PC-3 (cell line): ENCODE measurements around the gene NOP56. TPM values are rescaled to one million over a fixed set of nuclear protein-coding genes. Genes with fewer than 3 reads are reported as not detected.

Experiments used
- ATAC-seq: fragments of 200-7000 bp; cut with Tn5 transposase; 2 replicates; pipeline ENCODE4 v1.9.1; 2020; ENCODE audit warnings: mild to moderate bottlenecking, moderate library complexity
- BruUV-seq: library from RNA; stranded (reverse); fragments of 400-500 nt; replicated peaks from 2 replicates; lab custom pipeline; 2021; lab: Mats Ljungman, UMichigan
- CTCF ChIA-PET: fragments of 300-600 bp; sonication (Branson Sonifier 250); formaldehyde crosslinking; loops from one replicate; lab custom pipeline; 2022; ENCODE audit warnings: antibody characterized with exemption; lab: Charles Lee
- POLR2A ChIA-PET: fragments of 300-600 bp; sonication (Branson Sonifier 250); formaldehyde crosslinking; loops from one replicate; lab custom pipeline; 2022; ENCODE audit warnings: antibody characterized with exemption; ENCODE audit not compliant: unreplicated experiment; lab: Charles Lee
- DNase-seq: peaks from one replicate; pipeline ENCODE4 v3.0.0-alpha.2; 2015
- H2AFZ ChIP-seq: fragments of 300-600 bp; sonication (generic); 2 replicates; pipeline ENCODE4 v1.6.0; 2016; ENCODE audit warnings: antibody characterized with exemption, low read length
- H3F3A ChIP-seq: fragments of 300-600 bp; sonication (generic); one replicate; pipeline ENCODE4 v1.6.0; 2017; ENCODE audit warnings: antibody characterized with exemption, low read length, control low read depth, mild to moderate bottlenecking; ENCODE audit not compliant: unreplicated experiment
- H3K27ac ChIP-seq: fragments of 300-600 bp; sonication (generic); 2 replicates; pipeline ENCODE4 v1.5.1; 2016; ENCODE audit warnings: mild to moderate bottlenecking, low read length
- H3K27me3 ChIP-seq: fragments of 300-600 bp; sonication (generic); 2 replicates; pipeline ENCODE4 v1.6.1; 2016; ENCODE audit warnings: low read length, mixed read lengths
- H3K36me3 ChIP-seq: fragments of 300-600 bp; sonication (generic); 2 replicates; pipeline ENCODE4 v1.6.1; 2016; ENCODE audit warnings: low read depth, mixed run types, low read length, mixed read lengths
- H3K4me1 ChIP-seq: fragments of 300-600 bp; sonication (generic); 2 replicates; pipeline ENCODE4 v1.5.1; 2016; ENCODE audit warnings: low read length; ENCODE audit not compliant: insufficient read depth
- H3K4me2 ChIP-seq: fragments of 300-600 bp; sonication (generic); 2 replicates; pipeline ENCODE4 v1.6.0; 2016; ENCODE audit warnings: low read length
- H3K4me3 ChIP-seq: fragments of 300-600 bp; sonication (generic); 2 replicates; pipeline ENCODE4 v1.5.1; 2016; ENCODE audit warnings: mild to moderate bottlenecking, low read length, mixed read lengths
- H3K79me2 ChIP-seq: fragments of 300-600 bp; sonication (generic); 2 replicates; pipeline ENCODE4 v1.6.1; 2017; ENCODE audit warnings: low read length, mixed read lengths
- H3K9ac ChIP-seq: fragments of 300-600 bp; sonication (generic); 2 replicates; pipeline ENCODE4 v1.6.0; 2016; ENCODE audit warnings: mild to moderate bottlenecking, low read length
- H3K9me2 ChIP-seq: fragments of 300-600 bp; sonication (generic); replicated peaks from 2 replicates; pipeline ENCODE4 v1.6.1; 2016; ENCODE audit warnings: mixed run types, low read length, mixed read lengths
- H3K9me3 ChIP-seq: fragments of 300-600 bp; sonication (generic); 2 replicates; pipeline ENCODE4 v1.6.1; 2016; ENCODE audit warnings: low read length, mixed read lengths
- H4K20me1 ChIP-seq: fragments of 300-600 bp; sonication (generic); 2 replicates; pipeline ENCODE4 v1.6.1; 2016; ENCODE audit warnings: low read length, mixed read lengths
- EZH2 ChIP-seq: fragments of 300-600 bp; sonication (generic); IDR thresholded peaks from one replicate; pipeline ENCODE4 v1.6.1; 2017; ENCODE audit warnings: antibody characterized with exemption, mild to moderate bottlenecking, low read length; ENCODE audit not compliant: unreplicated experiment
- EZH2phosphoT487 ChIP-seq: fragments of 300-600 bp; sonication (generic); IDR thresholded peaks from 2 replicates; pipeline ENCODE4 v1.6.1; 2018; ENCODE audit warnings: mild to moderate bottlenecking, antibody characterized with exemption, low read length, borderline replicate concordance
- intact Hi-C: fragments of 100-400 bp; cut with micrococcal nuclease; formaldehyde crosslinking; loops from 2 replicates; pipeline ENCODE4 v1.9.0; 2023
- total RNA-seq: library from RNA; depleted of rRNA; stranded (reverse); fragments of >200 nt; gene quantifications from 2 replicates; pipeline ENCODE4 v1.2.3, GENCODE V29; 2014
- TF ChIP-seq, protein P1 (sequence below): fragments of 300-600 bp; sonication (generic); conservative IDR thresholded peaks from 2 replicates; pipeline ENCODE4 v1.5.1; 2017; ENCODE audit warnings: antibody characterized with exemption, low read depth, mild to moderate bottlenecking, low read length

NOP56 gene
- total RNA-seq, 1 experiment from 2014 or later, result 570 TPM

- CTCF ChIA-PET, result interaction anchor here (0.5 kb wide), 1 partner anchor 112 kb away, joined by 3 read pairs; no protein-coding TSS in a partner anchor
These were observed 19.1 kb upstream of the NOP56 start for GRCh38 chr20:2633381-2633780.

GRCh38 chr20:2637246-2637645, 15.2 kb upstream of the NOP56 start:
- no peak for ATAC-seq
- CTCF ChIA-PET, result no interaction called here
- Histone ChIP-seq H3K9me2 (no peaks in the 10 kb centered on the region), H3K27me3 (peaks cover 9% of the 10 kb centered on the region; the same call in 1 of the 2 replicates), H3K27ac (no peak overlapping the region), H3K4me2 (no peak overlapping the region), H3F3A (no peaks in the 10 kb centered on the region), H3K4me1 (no peaks in the 10 kb centered on the region), H3K4me3 (no peak overlapping the region), H3K9me3 (no peaks in the 10 kb centered on the region), H3K36me3 (no peaks in the 10 kb centered on the region), H2AFZ (no peak overlapping the region), H3K79me2 (no peaks in the 10 kb centered on the region), H3K9ac (no peak overlapping the region), H4K20me1 (no peaks in the 10 kb centered on the region)
- intact Hi-C loops, result no loop called here
- BruUV-seq, result no TSS peak
- TF ChIP-seq, protein P1, sequence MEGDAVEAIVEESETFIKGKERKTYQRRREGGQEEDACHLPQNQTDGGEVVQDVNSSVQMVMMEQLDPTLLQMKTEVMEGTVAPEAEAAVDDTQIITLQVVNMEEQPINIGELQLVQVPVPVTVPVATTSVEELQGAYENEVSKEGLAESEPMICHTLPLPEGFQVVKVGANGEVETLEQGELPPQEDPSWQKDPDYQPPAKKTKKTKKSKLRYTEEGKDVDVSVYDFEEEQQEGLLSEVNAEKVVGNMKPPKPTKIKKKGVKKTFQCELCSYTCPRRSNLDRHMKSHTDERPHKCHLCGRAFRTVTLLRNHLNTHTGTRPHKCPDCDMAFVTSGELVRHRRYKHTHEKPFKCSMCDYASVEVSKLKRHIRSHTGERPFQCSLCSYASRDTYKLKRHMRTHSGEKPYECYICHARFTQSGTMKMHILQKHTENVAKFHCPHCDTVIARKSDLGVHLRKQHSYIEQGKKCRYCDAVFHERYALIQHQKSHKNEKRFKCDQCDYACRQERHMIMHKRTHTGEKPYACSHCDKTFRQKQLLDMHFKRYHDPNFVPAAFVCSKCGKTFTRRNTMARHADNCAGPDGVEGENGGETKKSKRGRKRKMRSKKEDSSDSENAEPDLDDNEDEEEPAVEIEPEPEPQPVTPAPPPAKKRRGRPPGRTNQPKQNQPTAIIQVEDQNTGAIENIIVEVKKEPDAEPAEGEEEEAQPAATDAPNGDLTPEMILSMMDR, result no peak
- no peak for DNase-seq
- POLR2A ChIA-PET, result no interaction called here

More at GRCh38 chr20:2633381-2633780, 19.1 kb upstream of the NOP56 start:
- no peak for ATAC-seq
- H3K9me3 ChIP-seq, result no peaks in the 10 kb centered on the region
- H3K27ac ChIP-seq, result no peak overlapping the region
- no peaks in the 10 kb centered on the region for H4K20me1 ChIP-seq
- no peak for DNase-seq
- POLR2A ChIA-PET, result no interaction called here
- no peaks in the 10 kb centered on the region for H3K79me2 ChIP-seq
- no peaks in the 10 kb centered on the region for H3K4me1 ChIP-seq
- BruUV-seq, result no TSS peak
- H3K36me3 ChIP-seq, result no peaks in the 10 kb centered on the region
- intact Hi-C loops, result loop anchor here (5.0 kb wide), 1 partner anchor 106 kb away; no protein-coding TSS in a partner anchor
- no peak overlapping the region for H2AFZ ChIP-seq
- H3F3A ChIP-seq, result no peaks in the 10 kb centered on the region
- H3K27me3 ChIP-seq, result peaks cover 9% of the 10 kb centered on the region; the same call in 1 of the 2 replicates
- no peak overlapping the region for H3K4me3 ChIP-seq
- no peak overlapping the region for H3K4me2 ChIP-seq
- TF ChIP-seq, protein P1, result no peak
- TF ChIP-seq EZH2phosphoT487 (no peak), EZH2 (no peak)
- H3K9me2 ChIP-seq, result no peaks in the 10 kb centered on the region
- no peak overlapping the region for H3K9ac ChIP-seq

DNA sequence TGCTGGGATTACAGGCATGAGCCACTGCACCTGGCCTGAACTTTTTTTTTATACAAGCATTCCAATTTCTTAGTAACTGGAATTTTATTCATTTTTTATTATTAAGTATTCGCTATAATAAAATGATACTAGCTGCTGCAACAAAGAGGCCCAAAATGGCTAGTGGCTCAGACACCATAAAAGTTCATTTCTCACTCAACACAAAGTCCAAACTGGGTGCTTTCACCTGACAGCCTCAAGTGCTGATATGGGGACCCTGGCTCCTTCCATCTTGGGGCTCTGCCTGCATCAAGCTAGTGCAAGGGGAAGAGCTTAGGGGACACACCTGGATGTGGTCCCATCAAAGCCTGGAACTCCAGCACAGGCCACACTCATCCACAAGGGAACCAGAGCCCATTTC, 12.2 kb upstream of the NOP56 start:
- intact Hi-C loops, result no loop called here
- no peak overlapping the region for H3K9ac ChIP-seq
- H4K20me1 ChIP-seq, result no peaks in the 10 kb centered on the region
- no peaks in the 10 kb centered on the region for H3K9me2 ChIP-seq
- DNase-seq (no peak), ATAC-seq (no peak)
- H2AFZ ChIP-seq, result no peak overlapping the region
- no peaks in the 10 kb centered on the region for H3F3A ChIP-seq
- CTCF ChIA-PET, result no interaction called here
- BruUV-seq, result no TSS peak
- H3K4me3 ChIP-seq, result no peak overlapping the region
- no peaks in the 10 kb centered on the region for H3K36me3 ChIP-seq
- POLR2A ChIA-PET, result no interaction called here
- H3K4me1 ChIP-seq, result no peaks in the 10 kb centered on the region
- no peaks in the 10 kb centered on the region for H3K79me2 ChIP-seq
- H3K27ac ChIP-seq, result no peak overlapping the region
- H3K27me3 ChIP-seq, result 0 out of 2 replicates have a peak, but pooled peaks cover under 1% of the 10 kb centered on the region
- TF ChIP-seq EZH2, result no peak
- TF ChIP-seq, protein P1, result no peak
- TF ChIP-seq EZH2phosphoT487, result no peak
- no peak overlapping the region for H3K4me2 ChIP-seq
- H3K9me3 ChIP-seq, result no peaks in the 10 kb centered on the region
